Stomach (tissue), 9 donors: Measurements from ENCODE around the gene COL16A1. TPM values are rescaled to one million over a fixed set of nuclear protein-coding genes. Genes with fewer than 3 reads are reported as not detected.

Experiments
- DNase-seq, 2 donors: peaks; one replicate each; pipeline versions ENCODE4 v3.0.0 to v3.0.0-alpha.2; 2013 to 2019
- H3K27ac ChIP-seq, 5 donors: fragments of 200-600 bp in 4 of 5; sonication (generic) in 4 of 5; one replicate each; pipeline ENCODE4 v1.5.1; 2013 to 2019; ENCODE audit warnings: mild to moderate bottlenecking in 1 of 5, moderate library complexity in 1 of 5
- H3K27me3 ChIP-seq, 3 donors: fragments of 200-600 bp; sonication (generic); one replicate each; pipeline ENCODE4 v1.5.1; 2017 to 2019; ENCODE audit warnings: mixed run types in 1 of 3
- H3K36me3 ChIP-seq, 4 donors: fragments of 200-600 bp; sonication (generic); 1 replicate in 3 of 4; 2 replicates in 1 of 4; pipeline ENCODE4 v1.5.1; 2016 to 2019
- H3K4me1 ChIP-seq, 4 donors: fragments of 200-600 bp; sonication (generic); one replicate each; pipeline ENCODE4 v1.5.1; 2016 to 2019
- H3K4me3 ChIP-seq, 4 donors: fragments of 200-600 bp; sonication (generic) in 3 of 4; one replicate each; pipeline ENCODE4 v1.5.1; 2016 to 2019; ENCODE audit warnings: mild to moderate bottlenecking in 1 of 4
- H3K9me3 ChIP-seq, 4 donors: fragments of 200-600 bp; sonication (generic); one replicate each; pipeline ENCODE4 v1.5.1; 2016 to 2019
- EP300 ChIP-seq: sonication (generic); formaldehyde crosslinking; IDR thresholded peaks from one replicate; pipeline ENCODE4 v1.6.1; 2017; ENCODE audit warnings: antibody characterized with exemption
- POLR2A ChIP-seq, 4 donors: fragments of 450-650 bp; IDR thresholded peaks; one replicate each; pipeline ENCODE4 v1.6.1; 2016; ENCODE audit warnings: antibody characterized with exemption in 4 of 4, control low read depth in 2 of 4, mild to moderate bottlenecking in 1 of 4, moderate library complexity in 1 of 4
- POLR2AphosphoS5 ChIP-seq, 3 donors: sonication (generic); formaldehyde crosslinking; IDR thresholded peaks; one replicate each; pipeline ENCODE4 v1.6.1; 2016; ENCODE audit warnings: antibody characterized with exemption in 3 of 3
- WGBS, 5 donors: extraction: QIAGEN DNeasy Blood & Tissue Kit in 3 of 5; methylation state at CpG; one replicate each; pipeline versions ENCODE4 v1.1.5 to v1.1.7; 2013 to 2018; 5-methylcytosine and 5-hydroxymethylcytosine counted together
- intact Hi-C: fragments of 100-400 bp; cut with DNase I; formaldehyde crosslinking; loops from one replicate; pipeline ENCODE4 v1.15.1; 2023; ENCODE audit warnings: low total_unique reads
- polyA plus RNA-seq, 3 donors: library from polyadenylated mRNA; stranded (reverse); fragments of 200-250 nt; gene quantifications; one replicate each; pipeline ENCODE4 v1.2.3, GENCODE V29; 2013
- total RNA-seq, 5 donors: library from RNA; depleted of rRNA; stranded (reverse); fragments of >200 nt; gene quantifications; one replicate each; pipeline versions ENCODE4 v1.1.0 to v1.2.3, GENCODE V29; 2014 to 2016
- TF ChIP-seq, protein P1 (sequence below), 7 experiments: fragments of 450-650 bp in 4 of 7; fragments of 200-600 bp in 3 of 7; sonication (generic) in 3 of 7; IDR thresholded peaks; one replicate each; pipeline ENCODE4 v1.5.1; 2016 to 2019; ENCODE audit warnings: antibody characterized with exemption in 7 of 7, control low read depth in 2 of 7, mild to moderate bottlenecking in 1 of 7
- donor health status: healthy with polysubstance abuse.
- donor health status: Bipolar disorder and iron deficiency.
- donor health status: healthy.

COL16A1 gene
- total and polyA plus RNA-seq, 8 donors: 19.8 to 127 (median 74.1) TPM

GRCh38 chr1:31615939-31616338 lies 87.9 kb downstream of the COL16A1 start:
- TF ChIP-seq EP300 (no peak), POLR2A (IDR thresholded peaks at IDR 0.05) (no peak), POLR2AphosphoS5 (IDR thresholded peaks at IDR 0.05) (no peak)
- TF ChIP-seq, protein P1, sequence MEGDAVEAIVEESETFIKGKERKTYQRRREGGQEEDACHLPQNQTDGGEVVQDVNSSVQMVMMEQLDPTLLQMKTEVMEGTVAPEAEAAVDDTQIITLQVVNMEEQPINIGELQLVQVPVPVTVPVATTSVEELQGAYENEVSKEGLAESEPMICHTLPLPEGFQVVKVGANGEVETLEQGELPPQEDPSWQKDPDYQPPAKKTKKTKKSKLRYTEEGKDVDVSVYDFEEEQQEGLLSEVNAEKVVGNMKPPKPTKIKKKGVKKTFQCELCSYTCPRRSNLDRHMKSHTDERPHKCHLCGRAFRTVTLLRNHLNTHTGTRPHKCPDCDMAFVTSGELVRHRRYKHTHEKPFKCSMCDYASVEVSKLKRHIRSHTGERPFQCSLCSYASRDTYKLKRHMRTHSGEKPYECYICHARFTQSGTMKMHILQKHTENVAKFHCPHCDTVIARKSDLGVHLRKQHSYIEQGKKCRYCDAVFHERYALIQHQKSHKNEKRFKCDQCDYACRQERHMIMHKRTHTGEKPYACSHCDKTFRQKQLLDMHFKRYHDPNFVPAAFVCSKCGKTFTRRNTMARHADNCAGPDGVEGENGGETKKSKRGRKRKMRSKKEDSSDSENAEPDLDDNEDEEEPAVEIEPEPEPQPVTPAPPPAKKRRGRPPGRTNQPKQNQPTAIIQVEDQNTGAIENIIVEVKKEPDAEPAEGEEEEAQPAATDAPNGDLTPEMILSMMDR (IDR thresholded peaks at IDR 0.05): no peak
- Histone ChIP-seq H3K4me3 (no peak overlapping the region), H3K27ac (no peak overlapping the region), H3K9me3 (no peaks in the 10 kb centered on the region), H3K4me1 (peaks cover 11 to 16% (median 13%) of the 10 kb centered on the region in 4 donors), H3K27me3 (peaks cover 0 to 41% (median 27%) of the 10 kb centered on the region in 3 donors), H3K36me3 (no peaks in the 10 kb centered on the region)
- 71 to 94% (median 85%) methylated on average over 2 of the region's 2 CpGs for WGBS, 5 donors
- intact Hi-C loops: no loop called here
- no peak for DNase-seq

GRCh38 chr1:31615414-31615813 lies 88.4 kb downstream of the COL16A1 start:
- Histone ChIP-seq H3K27ac (no peak overlapping the region), H3K27me3 (peaks cover 0 to 41% (median 27%) of the 10 kb centered on the region in 3 donors), H3K4me1 (peaks cover 11 to 16% (median 13%) of the 10 kb centered on the region in 4 donors), H3K36me3 (no peaks in the 10 kb centered on the region), H3K9me3 (no peaks in the 10 kb centered on the region), H3K4me3 (no peak overlapping the region)
- intact Hi-C loops: no loop called here
- 70 to 90% (median 82%) methylated on average over 6 of the region's 6 CpGs for WGBS, 5 donors
- TF ChIP-seq EP300 (no peak), POLR2AphosphoS5 (IDR thresholded peaks at IDR 0.05) (no peak), POLR2A (IDR thresholded peaks at IDR 0.05) (no peak)
- TF ChIP-seq, protein P1 (IDR thresholded peaks at IDR 0.05): no peak
- no peak for DNase-seq

- DNase-seq: peak in 1 of 2 donors; percentile 56
- Histone ChIP-seq H3K9me3 (no peaks in the 10 kb centered on the region), H3K27me3 (peaks cover 0 to 36% (median 27%) of the 10 kb centered on the region in 3 donors), H3K36me3 (no peaks in the 10 kb centered on the region), H3K4me1 (peaks cover 11 to 16% (median 13%) of the 10 kb centered on the region in 4 donors), H3K4me3 (no peak overlapping the region), H3K27ac (no peak overlapping the region)
- WGBS, 5 donors: 79 to 85% (median 81%) methylated on average over 5 to 8 of the region's 8 CpGs
- TF ChIP-seq POLR2AphosphoS5 (IDR thresholded peaks at IDR 0.05) (no peak), POLR2A (IDR thresholded peaks at IDR 0.05) (no peak), EP300 (no peak)
- TF ChIP-seq, protein P1 (IDR thresholded peaks at IDR 0.05): no peak
- intact Hi-C loops: no loop called here
Observed at GRCh38 chr1:31614414-31615005, 89.3 kb downstream of the COL16A1 start.

GRCh38 chr1:31609514-31610118 lies 94.2 kb downstream of the COL16A1 start:
- H3K27ac ChIP-seq: no peak overlapping the region
- no peaks in the 10 kb centered on the region for H3K9me3 ChIP-seq
- H3K36me3 ChIP-seq: no peaks in the 10 kb centered on the region
- TF ChIP-seq POLR2AphosphoS5 (IDR thresholded peaks at IDR 0.05) (no peak), POLR2A (IDR thresholded peaks at IDR 0.05) (no peak)
- TF ChIP-seq, protein P1 (IDR thresholded peaks at IDR 0.05): no peak
- H3K27me3 ChIP-seq: no peaks in the 10 kb centered on the region
- 17 to 33% (median 25%) methylated on average over 1 of the region's 1 CpG for WGBS, 5 donors
- intact Hi-C loops: no loop called here
- no peak overlapping the region for H3K4me3 ChIP-seq
- H3K4me1 ChIP-seq: no peaks in the 10 kb centered on the region
- no peak for DNase-seq
